VCaP (cell line): Measurements from ENCODE around the gene SMOC2.
A peak's percentile ranks its signal among the peaks of the same experiment; 100 is the strongest.
"Not testable (repeated sequence)": the region's sequence is repeated elsewhere in the genome, so short reads cannot be mapped to it uniquely, and the experiment has no call there.

ENCODE experiments used
- H3K27ac ChIP-seq: fragments of 450-650 bp; 2 replicates; pipeline ENCODE4 v1.5.1; 2017
- CTCF ChIP-seq: fragments of 450-650 bp; conservative IDR thresholded peaks from 2 replicates; pipeline ENCODE4 v1.5.1; 2017; ENCODE audit warnings: mild to moderate bottlenecking, moderate library complexity

SMOC2 gene

GRCh38 chr6:168686831-168687730, 246.1 kb downstream of the SMOC2 start:
- no peak overlapping the region for H3K27ac ChIP-seq
- TF ChIP-seq CTCF = no peak

- peak overlapping the region; percentile 10; the same call in 1 of the 2 replicates for H3K27ac ChIP-seq
- TF ChIP-seq CTCF = no peak
Measured at GRCh38 chr6:168690271-168690670, 249.3 kb downstream of the SMOC2 start.

GRCh38 chr6:168691774-168692173, 250.8 kb downstream of the SMOC2 start:
- H3K27ac ChIP-seq = no peak overlapping the region
- TF ChIP-seq CTCF = no peak

- TF ChIP-seq CTCF = no peak
- no peak overlapping the region for H3K27ac ChIP-seq
Measured at GRCh38 chr6:168692193-168692914, 251.4 kb downstream of the SMOC2 start.

GRCh38 chr6:168692915-168693257, 251.9 kb downstream of the SMOC2 start:
- not testable (repeated sequence) for H3K27ac ChIP-seq

GRCh38 chr6:168694797-168695196, 253.8 kb downstream of the SMOC2 start:
- H3K27ac ChIP-seq = peak overlapping the region; percentile 19; the same call in 1 of the 2 replicates

- peak overlapping the region; percentile 19; the same call in 1 of the 2 replicates for H3K27ac ChIP-seq
- no peak for TF ChIP-seq CTCF
Measured at GRCh38 chr6:168695701-168696100, 254.7 kb downstream of the SMOC2 start.

GRCh38 chr6:168698923-168699322, 257.9 kb downstream of the SMOC2 start:
- no peak for TF ChIP-seq CTCF
- H3K27ac ChIP-seq = no peak overlapping the region
